Measurements from ENCODE around the gene CDK5. TPM values are rescaled to one million over a fixed set of nuclear protein-coding genes. Genes with fewer than 3 reads are reported as not detected.
"Not testable (repeated sequence)": the region's sequence is repeated elsewhere in the genome, so short reads cannot be mapped to it uniquely, and the experiment has no call there.

Gene CDK5
- total RNA-seq, 1 experiment from 2014 or later, result 41.3 TPM

GRCh38 chr7:151056666-151057505 lies 811 bp downstream of the CDK5 start:
- DNase-seq (ENCODE audit: low read depth), result no peak

DNA sequence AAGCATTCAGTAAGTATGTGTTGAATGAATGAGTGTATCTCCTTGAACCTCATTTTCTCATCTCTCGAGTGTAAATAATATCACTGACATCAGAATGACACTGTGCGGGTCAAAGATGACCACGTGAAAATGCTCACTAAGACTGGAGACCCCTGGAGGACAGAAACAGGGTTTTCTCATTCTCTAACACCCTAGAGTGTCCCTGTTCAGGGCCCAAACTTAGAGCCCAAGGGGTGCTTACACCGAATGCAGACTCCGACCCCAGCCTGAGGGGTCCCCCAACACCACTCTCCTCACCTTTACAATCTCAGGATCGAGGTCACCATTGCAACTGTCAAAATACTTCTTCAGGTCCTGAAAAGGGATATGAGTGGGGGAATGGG lies 1.4 kb downstream of the CDK5 start:
- DNase-seq (ENCODE audit: low read depth), result no peak

- no peak for DNase-seq (ENCODE audit: low read depth)
These were observed 3.9 kb downstream of the CDK5 start for GRCh38 chr7:151053751-151054150.

DNA sequence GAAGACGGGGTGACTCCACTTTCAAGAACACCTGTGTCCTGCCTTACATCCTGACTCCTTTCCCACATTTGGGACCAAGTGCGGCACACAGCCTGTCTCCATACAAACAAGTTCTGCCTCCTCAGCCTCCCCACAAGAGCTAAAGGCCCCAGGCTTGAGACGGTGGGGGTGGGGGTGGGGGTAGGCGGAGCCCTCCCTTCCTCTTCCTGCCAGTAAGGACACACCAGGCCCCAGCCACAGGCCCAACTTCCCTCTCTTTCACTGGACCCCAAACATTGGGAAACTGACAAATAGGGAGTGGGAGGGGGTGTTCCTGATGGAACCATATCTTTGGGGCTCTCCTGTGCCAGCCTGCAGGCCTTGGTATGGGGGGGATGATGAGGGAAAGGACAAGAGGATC lies 4.6 kb downstream of the CDK5 start:
- no peak for DNase-seq (ENCODE audit: low read depth)

- peak; percentile 67 for DNase-seq (ENCODE audit: low read depth)
These were observed 6.6 kb downstream of the CDK5 start for GRCh38 chr7:151051108-151051507.

- no peak for DNase-seq (ENCODE audit: low read depth)
These were observed 8.7 kb downstream of the CDK5 start for GRCh38 chr7:151048911-151049463.

- DNase-seq (ENCODE audit: low read depth), result no peak
These were observed 9.5 kb downstream of the CDK5 start, which contains the start of gene ASIC3 for GRCh38 chr7:151047976-151048815. Gene ASIC3, plus strand, starts transcription at chr7:151048531. Its CDS starts 355 bp downstream, at chr7:151048886.

- DNase-seq (ENCODE audit: low read depth), result peak; percentile 98
These were observed 10.8 kb downstream of the CDK5 start for GRCh38 chr7:151046603-151047573.

DNA sequence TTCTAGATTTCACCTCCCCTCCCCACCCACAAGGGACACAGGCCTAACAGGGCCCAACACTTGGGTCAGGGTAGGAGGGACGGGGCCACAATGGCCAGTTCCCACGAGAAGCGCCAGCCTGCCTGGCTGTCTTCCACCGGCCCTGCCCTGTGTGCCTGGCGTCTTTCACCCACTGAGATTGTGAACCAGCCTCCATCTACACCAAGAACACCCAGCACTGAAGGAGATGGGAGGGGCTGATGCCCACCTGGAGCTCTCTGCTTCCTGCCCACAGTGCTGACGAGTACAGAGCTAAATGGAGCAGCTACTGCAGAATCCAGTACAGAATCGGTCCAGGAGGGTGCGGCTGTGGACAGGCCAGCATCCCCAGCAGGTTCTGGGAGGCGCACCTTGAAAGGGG lies 11.7 kb downstream of the CDK5 start:
- no peak for DNase-seq (ENCODE audit: low read depth)

DNA sequence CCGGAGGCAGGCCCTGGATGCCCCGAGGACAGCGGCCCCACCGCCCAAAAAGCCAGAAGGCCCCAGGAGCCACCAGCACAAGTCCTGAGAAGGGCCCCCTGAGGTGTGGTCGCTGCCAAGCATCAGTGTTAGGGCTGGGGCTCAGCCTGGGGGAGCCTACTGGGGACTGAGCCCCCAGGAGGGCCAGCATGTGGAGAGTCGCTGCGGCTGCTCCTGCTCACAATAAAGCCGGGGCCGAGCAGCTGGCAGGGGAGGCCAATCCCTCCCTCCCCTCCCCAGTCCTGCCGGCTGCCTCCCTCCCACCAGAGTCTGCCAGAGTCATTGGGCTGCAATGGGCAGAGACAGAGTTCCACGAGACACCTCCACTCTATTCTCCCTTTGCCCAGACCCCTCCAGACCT lies 12.4 kb downstream of the CDK5 start:
- no peak for DNase-seq (ENCODE audit: low read depth)

GRCh38 chr7:151043959-151044358 lies 13.7 kb downstream of the CDK5 start:
- no peak for DNase-seq (ENCODE audit: low read depth)

DNA sequence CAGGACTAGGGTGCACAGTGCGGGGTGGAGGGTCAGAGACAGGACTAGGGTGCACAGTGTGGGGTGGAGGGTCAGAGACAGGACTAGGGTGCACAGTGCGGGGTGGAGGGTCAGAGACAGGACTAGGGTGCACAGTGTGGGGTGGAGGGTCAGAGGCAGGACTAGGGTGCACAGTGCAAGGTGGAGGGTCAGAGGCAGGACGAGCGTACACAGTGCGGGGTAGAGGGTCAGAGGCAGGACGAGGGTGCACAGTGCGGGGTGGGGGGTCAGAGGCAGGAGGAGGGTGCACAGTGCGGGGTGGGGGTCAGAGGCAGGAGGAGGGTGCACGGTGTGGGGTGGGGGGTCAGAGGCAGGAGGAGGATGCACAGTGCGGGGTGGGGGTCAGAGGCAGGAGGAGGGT lies 14.2 kb downstream of the CDK5 start:
- not testable (repeated sequence) for DNase-seq (ENCODE audit: low read depth)

DNA sequence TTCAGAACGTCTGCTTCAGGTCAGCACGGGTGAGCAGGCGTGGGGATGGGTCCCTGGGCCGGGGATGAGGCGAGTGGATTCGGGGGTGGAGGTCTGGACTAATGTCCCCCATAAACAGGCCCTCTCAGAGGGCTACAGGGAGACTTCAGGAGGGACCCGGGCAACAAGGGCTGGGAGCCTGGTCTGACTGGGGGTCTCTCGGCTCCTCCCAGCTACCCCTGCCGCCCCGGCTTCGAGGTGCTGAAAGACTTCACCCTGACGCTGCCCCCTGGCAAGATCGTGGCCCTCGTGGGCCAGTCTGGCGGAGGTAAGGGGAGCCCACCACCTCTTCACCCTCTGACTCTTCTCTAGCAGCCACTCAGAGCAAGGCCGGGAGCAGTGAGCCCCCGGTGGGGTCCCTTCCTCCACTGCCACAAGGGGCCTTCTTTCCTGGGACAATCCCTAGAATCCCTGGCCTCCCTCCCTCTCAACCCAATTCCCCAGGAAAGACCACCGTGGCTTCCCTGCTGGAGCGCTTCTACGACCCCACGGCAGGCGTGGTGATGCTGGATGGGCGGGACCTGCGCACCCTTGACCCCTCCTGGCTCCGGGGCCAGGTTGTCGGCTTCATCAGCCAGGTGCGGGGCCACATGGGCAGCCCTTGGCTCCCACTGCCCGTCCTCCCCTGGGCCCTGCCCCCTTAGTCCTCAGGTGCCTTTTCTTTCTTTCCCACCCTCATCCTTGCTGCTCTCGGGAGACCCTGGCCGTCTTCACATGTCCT lies 16.9 kb downstream of the CDK5 start:
- DNase-seq (ENCODE audit: low read depth), result no peak

DNA sequence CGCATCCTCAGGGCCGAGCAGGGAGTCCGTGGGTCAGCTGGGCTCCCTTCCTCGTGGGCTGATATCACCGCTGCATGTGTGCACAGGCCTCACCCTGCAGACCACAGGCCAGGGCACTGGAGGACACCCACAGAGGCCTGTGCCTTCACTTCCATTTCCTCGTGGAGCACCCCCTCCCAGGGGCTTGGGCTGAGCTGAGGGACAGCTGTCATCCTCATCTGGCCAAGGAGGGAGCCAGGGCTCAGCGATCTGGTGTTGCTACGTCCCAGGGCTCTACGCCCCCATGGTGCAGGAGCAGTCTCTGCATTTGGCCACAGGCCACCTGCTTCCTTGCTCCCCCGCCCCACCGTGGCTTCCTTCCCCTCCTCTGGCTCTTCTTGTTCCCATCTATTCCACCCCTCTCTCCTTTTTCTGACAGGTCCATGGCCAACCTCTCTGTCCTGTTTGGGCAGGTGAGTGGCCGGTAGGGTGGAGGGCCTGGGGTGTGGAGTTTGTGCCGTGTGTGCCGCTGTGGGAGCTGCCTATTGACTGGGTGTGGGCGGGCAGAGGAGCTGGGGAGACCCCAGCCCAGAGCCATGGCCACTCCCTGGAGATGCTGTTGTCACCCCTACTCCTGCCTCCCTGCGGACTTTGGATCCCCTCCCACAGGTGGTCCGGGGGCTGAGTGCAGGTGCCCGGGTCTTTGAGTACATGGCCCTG lies 17.7 kb downstream of the CDK5 start:
- DNase-seq (ENCODE audit: low read depth), result no peak

GRCh38 chr7:151038951-151039849 lies 18.5 kb downstream of the CDK5 start:
- DNase-seq (ENCODE audit: low read depth), result peak; percentile 99

DNA sequence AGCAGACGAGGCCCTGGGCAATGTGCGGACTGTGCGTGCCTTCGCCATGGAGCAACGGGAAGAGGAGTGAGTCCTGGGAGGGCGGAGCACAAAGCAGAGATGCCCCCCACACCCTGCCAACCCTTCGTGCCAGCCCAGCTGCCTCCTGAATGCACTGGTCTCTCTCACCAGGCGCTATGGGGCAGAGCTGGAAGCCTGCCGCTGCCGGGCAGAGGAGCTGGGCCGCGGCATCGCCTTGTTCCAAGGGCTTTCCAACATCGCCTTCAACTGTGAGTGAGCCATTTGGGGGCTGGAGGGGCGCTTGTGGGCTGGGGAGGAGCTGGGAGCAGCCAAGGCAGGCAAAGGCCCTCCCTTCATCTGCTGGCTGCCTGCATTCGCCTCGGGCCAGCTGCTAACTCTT lies 21.8 kb downstream of the CDK5 start:
- no peak for DNase-seq (ENCODE audit: low read depth)

- no peak for DNase-seq (ENCODE audit: low read depth)
These were observed 22.5 kb downstream of the CDK5 start for GRCh38 chr7:151035026-151035717.

DNA sequence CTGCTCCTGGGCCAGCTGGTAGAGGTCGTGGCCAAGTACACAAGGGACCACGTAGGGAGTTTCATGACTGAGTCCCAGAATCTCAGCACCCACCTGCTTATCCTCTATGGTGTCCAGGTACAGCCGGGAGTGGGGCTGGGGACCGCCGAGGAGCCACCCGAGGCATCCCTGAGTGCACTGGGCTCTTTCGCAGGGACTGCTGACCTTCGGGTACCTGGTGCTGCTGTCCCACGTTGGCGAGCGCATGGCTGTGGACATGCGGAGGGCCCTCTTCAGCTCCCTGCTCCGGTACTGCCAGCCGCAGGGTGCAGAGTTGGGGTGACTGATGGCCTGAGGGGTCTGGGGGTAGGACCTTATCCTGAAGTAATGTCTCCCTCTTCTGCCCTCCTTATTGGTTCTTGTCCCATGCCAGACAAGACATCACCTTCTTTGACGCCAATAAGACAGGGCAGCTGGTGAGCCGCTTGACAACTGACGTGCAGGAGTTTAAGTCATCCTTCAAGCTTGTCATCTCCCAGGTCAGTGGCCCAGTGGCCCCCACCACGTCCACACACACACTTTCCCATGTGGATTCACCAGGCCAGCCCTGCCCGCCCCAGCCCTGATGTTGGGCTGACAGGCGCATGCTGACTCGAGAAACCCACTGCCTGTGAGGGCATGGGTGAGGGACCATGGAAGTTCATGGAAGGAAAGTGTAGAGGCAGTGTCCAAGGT lies 23.2 kb downstream of the CDK5 start:
- DNase-seq (ENCODE audit: low read depth), result no peak

Data from RPMI7951 (cell line).